Mesenchymal stem cell (in vitro differentiated cells and primary cell): ENCODE data around the gene AKAP6.

Source experiments
- DNase-seq: peaks from one replicate; pipeline ENCODE4 v3.0.0-alpha.2; 2013
- H2AFZ ChIP-seq: one replicate; pipeline ENCODE4 v1.6.1; 2013; ENCODE audit warnings: low read depth, mild to moderate bottlenecking, control low read depth, inconsistent platforms, low read length, moderate library complexity
- H2AK5ac ChIP-seq: 2 replicates; pipeline ENCODE4 v1.6.1; 2013; ENCODE audit warnings: low read length, moderate library complexity, mild to moderate bottlenecking, inconsistent platforms; ENCODE audit not compliant: severe bottlenecking
- H2BK120ac ChIP-seq: one replicate; pipeline ENCODE4 v1.6.1; 2013; ENCODE audit warnings: low read depth, mild to moderate bottlenecking, inconsistent platforms, low read length, moderate library complexity
- H2BK12ac ChIP-seq, 2 experiments: one replicate each; pipeline ENCODE4 v1.6.1; 2013; ENCODE audit warnings: inconsistent platforms in 2 of 2, low read length in 2 of 2, mild to moderate bottlenecking in 2 of 2, moderate library complexity in 2 of 2, control low read depth in 1 of 2
- H2BK15ac ChIP-seq: one replicate; pipeline ENCODE4 v1.6.1; 2013; ENCODE audit warnings: mild to moderate bottlenecking, low read depth, inconsistent platforms; ENCODE audit not compliant: poor library complexity, severe bottlenecking
- H2BK5ac ChIP-seq: 2 replicates; pipeline ENCODE4 v1.6.1; 2013; ENCODE audit warnings: low read depth, mild to moderate bottlenecking, low read length, control low read depth, inconsistent platforms; ENCODE audit not compliant: poor library complexity, severe bottlenecking
- H3K14ac ChIP-seq, 2 experiments: one replicate each; pipeline ENCODE4 v1.6.1; 2013; ENCODE audit warnings: inconsistent platforms in 2 of 2, low read length in 2 of 2, control low read depth in 1 of 2, mild to moderate bottlenecking in 1 of 2, moderate library complexity in 1 of 2
- H3K18ac ChIP-seq, 2 experiments: one replicate each; pipeline ENCODE4 v1.6.1; 2013; ENCODE audit warnings: inconsistent platforms in 2 of 2, low read length in 2 of 2, control low read depth in 1 of 2, low read depth in 1 of 2, mild to moderate bottlenecking in 1 of 2
- H3K23ac ChIP-seq, 2 experiments: one replicate each; pipeline ENCODE4 v1.6.1; 2013; ENCODE audit warnings: inconsistent platforms in 2 of 2, low read length in 2 of 2, mild to moderate bottlenecking in 2 of 2, moderate library complexity in 2 of 2, control low read depth in 1 of 2
- H3K27ac ChIP-seq: 2 replicates; pipeline ENCODE4 v1.5.1; 2013; ENCODE audit warnings: mild to moderate bottlenecking, moderate library complexity, low read length, control low read depth, inconsistent platforms; ENCODE audit not compliant: poor library complexity, severe bottlenecking
- H3K27me3 ChIP-seq, 2 experiments: 2 replicates each; pipeline versions ENCODE4 v1.6.1 to v1.7.0; 2013; ENCODE audit warnings: low read length in 2 of 2, mild to moderate bottlenecking in 2 of 2, moderate library complexity in 2 of 2, control low read depth in 1 of 2, inconsistent platforms in 1 of 2; ENCODE audit not compliant: control insufficient read depth in 1 of 2, insufficient read depth in 1 of 2
- H3K36me3 ChIP-seq, 2 experiments: 2 replicates each; pipeline versions ENCODE4 v1.6.1 to v1.7.0; 2013; ENCODE audit warnings: low read length in 2 of 2, control low read depth in 1 of 2, inconsistent platforms in 1 of 2, low read depth in 1 of 2, mild to moderate bottlenecking in 1 of 2; ENCODE audit not compliant: insufficient read depth in 2 of 2, control insufficient read depth in 1 of 2
- H3K4ac ChIP-seq, 2 experiments: one replicate each; pipeline ENCODE4 v1.6.1; 2013; ENCODE audit warnings: inconsistent platforms in 2 of 2, low read length in 2 of 2, mild to moderate bottlenecking in 2 of 2, moderate library complexity in 2 of 2, control low read depth in 1 of 2, low read depth in 1 of 2
- H3K4me1 ChIP-seq: 2 replicates; pipeline ENCODE4 v1.6.1; 2013; ENCODE audit warnings: low read depth, low read length, control low read depth; ENCODE audit not compliant: control insufficient read depth, insufficient read depth
- H3K4me2 ChIP-seq: 2 replicates; pipeline ENCODE4 v1.6.1; 2013; ENCODE audit warnings: low read length, mild to moderate bottlenecking, inconsistent platforms; ENCODE audit not compliant: poor library complexity, severe bottlenecking
- H3K4me3 ChIP-seq, 2 experiments: 2 replicates each; pipeline versions ENCODE4 v1.5.1 to v1.7.0; 2013; ENCODE audit warnings: low read length in 2 of 2, mild to moderate bottlenecking in 2 of 2, control low read depth in 1 of 2, low read depth in 1 of 2; ENCODE audit not compliant: insufficient read depth in 1 of 2
- H3K79me1 ChIP-seq: replicated peaks from 2 replicates; pipeline ENCODE4 v1.6.1; 2013; ENCODE audit warnings: mild to moderate bottlenecking, control low read depth, low read length, inconsistent platforms; ENCODE audit not compliant: poor library complexity, severe bottlenecking
- H3K9ac ChIP-seq: 2 replicates; pipeline ENCODE4 v1.7.0; 2013; ENCODE audit warnings: mild to moderate bottlenecking, low read length, moderate library complexity
- H3K9me3 ChIP-seq: 2 replicates; pipeline ENCODE4 v1.7.0; 2013; ENCODE audit warnings: mild to moderate bottlenecking, low read length; ENCODE audit not compliant: control insufficient read depth
- H4K8ac ChIP-seq: one replicate; pipeline ENCODE4 v1.6.1; 2013; ENCODE audit warnings: inconsistent platforms, mild to moderate bottlenecking, low read length, moderate library complexity
- H4K91ac ChIP-seq: one replicate; pipeline ENCODE4 v1.6.1; 2013; ENCODE audit warnings: mild to moderate bottlenecking, low read length, inconsistent platforms
- WGBS: methylation state at CpG from one replicate; pipeline ENCODE4 v1.1.7; 2013; ENCODE audit warnings: mixed read lengths; 5-methylcytosine and 5-hydroxymethylcytosine counted together

Gene AKAP6

GRCh38 chr14:32534145-32534544 is 205.0 kb downstream of the AKAP6 start:
- Histone ChIP-seq H3K9me3 (no peaks in the 10 kb centered on the region), H2BK120ac (no peak overlapping the region), H3K4me1 (no peaks in the 10 kb centered on the region), H3K4me2 (no peak overlapping the region), H3K23ac (no peak overlapping the region), H3K9ac (no peak overlapping the region), H3K4ac (no peak overlapping the region), H3K36me3 (no peaks in the 10 kb centered on the region), H2BK12ac (no peak overlapping the region), H3K79me1 (no peaks in the 10 kb centered on the region), H3K18ac (no peak overlapping the region), H2AK5ac (no peak overlapping the region), H4K8ac (no peak overlapping the region), H2BK15ac (no peak overlapping the region), H3K27me3 (peaks cover 0 to 19% of the 10 kb centered on the region in 2 experiments), H2BK5ac (no peak overlapping the region), H3K4me3 (no peak overlapping the region), H3K27ac (no peak overlapping the region), H3K14ac (no peak overlapping the region), H4K91ac (no peak overlapping the region), H2AFZ (no peak overlapping the region)
- WGBS, result 64% methylated on average over 3 of the region's 3 CpGs
- no peak for DNase-seq

- H3K9ac ChIP-seq, result no peak overlapping the region
- no peak overlapping the region for H3K27ac ChIP-seq
- no peaks in the 10 kb centered on the region for H3K79me1 ChIP-seq
- H3K18ac ChIP-seq, result no peak overlapping the region
- H3K9me3 ChIP-seq, result no peaks in the 10 kb centered on the region
- no peak overlapping the region for H2AK5ac ChIP-seq
- no peaks in the 10 kb centered on the region for H3K4me1 ChIP-seq
- peaks cover 0 to 9% of the 10 kb centered on the region in 2 experiments for H3K27me3 ChIP-seq
- no peak overlapping the region for H3K14ac ChIP-seq
- no peak overlapping the region for H2AFZ ChIP-seq
- 97% methylated on average over 2 of the region's 2 CpGs for WGBS
- H4K91ac ChIP-seq, result no peak overlapping the region
- no peak overlapping the region for H2BK12ac ChIP-seq
- H3K4me2 ChIP-seq, result no peak overlapping the region
- H3K4me3 ChIP-seq, result no peak overlapping the region
- H3K23ac ChIP-seq, result no peak overlapping the region
- no peaks in the 10 kb centered on the region for H3K36me3 ChIP-seq
- no peak overlapping the region for H3K4ac ChIP-seq
- no peak overlapping the region for H4K8ac ChIP-seq
- H2BK5ac ChIP-seq, result no peak overlapping the region
- no peak overlapping the region for H2BK120ac ChIP-seq
- DNase-seq, result no peak
- no peak overlapping the region for H2BK15ac ChIP-seq
Observed at GRCh38 chr14:32536175-32536574, 207.1 kb downstream of the AKAP6 start.

DNA sequence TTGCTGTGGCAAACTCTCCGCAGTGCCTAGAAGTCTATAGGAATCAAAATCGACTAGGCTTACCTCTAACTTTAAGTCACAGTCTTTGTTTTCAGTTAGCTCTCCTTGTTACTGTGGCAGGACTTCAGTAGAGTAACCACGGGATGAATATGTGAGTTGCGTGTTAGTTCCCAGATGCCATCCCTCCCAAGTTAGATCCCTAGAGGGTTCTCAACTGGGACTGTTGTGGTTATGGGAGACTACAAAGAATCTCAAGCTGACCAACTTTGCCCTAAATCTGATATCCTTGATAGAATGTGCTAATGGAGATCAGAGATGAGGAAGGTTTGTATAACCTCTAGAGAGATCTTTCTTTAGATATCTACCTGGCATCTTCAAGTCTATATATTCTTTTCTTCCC is 208.1 kb downstream of the AKAP6 start:
- 91% methylated on average over 4 of the region's 4 CpGs for WGBS
- H3K18ac ChIP-seq, result no peak overlapping the region
- no peaks in the 10 kb centered on the region for H3K9me3 ChIP-seq
- no peaks in the 10 kb centered on the region for H3K4me1 ChIP-seq
- H2AK5ac ChIP-seq, result no peak overlapping the region
- no peak for DNase-seq
- H3K36me3 ChIP-seq, result no peaks in the 10 kb centered on the region
- H2BK15ac ChIP-seq, result no peak overlapping the region
- H4K91ac ChIP-seq, result no peak overlapping the region
- H3K4ac ChIP-seq, result no peak overlapping the region
- no peaks in the 10 kb centered on the region for H3K79me1 ChIP-seq
- peaks cover 0 to 9% of the 10 kb centered on the region in 2 experiments for H3K27me3 ChIP-seq
- H2BK120ac ChIP-seq, result no peak overlapping the region
- H2BK12ac ChIP-seq, result no peak overlapping the region
- H3K14ac ChIP-seq, result no peak overlapping the region
- no peak overlapping the region for H3K4me2 ChIP-seq
- H4K8ac ChIP-seq, result no peak overlapping the region
- H3K23ac ChIP-seq, result no peak overlapping the region
- no peak overlapping the region for H3K9ac ChIP-seq
- H3K4me3 ChIP-seq, result no peak overlapping the region
- H2BK5ac ChIP-seq, result no peak overlapping the region
- no peak overlapping the region for H2AFZ ChIP-seq
- no peak overlapping the region for H3K27ac ChIP-seq

DNA sequence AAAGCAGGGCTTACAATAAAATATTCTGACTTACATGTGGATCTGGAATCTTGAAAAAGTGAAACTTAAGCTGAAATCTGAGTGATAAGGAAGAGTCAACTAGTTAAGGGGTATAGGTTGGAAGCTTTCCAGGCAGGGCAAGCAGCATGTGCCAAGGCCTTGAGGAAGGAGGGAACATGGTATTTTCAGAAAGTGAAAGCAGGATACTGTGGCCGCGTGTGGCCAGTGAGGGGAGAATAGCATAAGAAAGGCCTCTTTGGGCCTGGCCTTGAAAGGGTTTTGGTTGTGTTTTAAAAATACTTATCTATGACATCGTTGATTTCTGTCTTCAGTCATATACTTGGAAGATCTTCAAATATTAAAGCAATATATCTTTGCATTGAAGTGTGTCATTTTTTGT is 213.4 kb downstream of the AKAP6 start:
- no peak overlapping the region for H3K4ac ChIP-seq
- H2AK5ac ChIP-seq, result no peak overlapping the region
- H3K27me3 ChIP-seq, result peaks cover 0 to 6% of the 10 kb centered on the region in 2 experiments
- H3K4me1 ChIP-seq, result no peaks in the 10 kb centered on the region
- no peak overlapping the region for H2BK12ac ChIP-seq
- no peak overlapping the region for H4K8ac ChIP-seq
- H2BK120ac ChIP-seq, result no peak overlapping the region
- no peak overlapping the region for H3K27ac ChIP-seq
- no peak for DNase-seq
- no peak overlapping the region for H3K4me2 ChIP-seq
- no peak overlapping the region for H4K91ac ChIP-seq
- no peaks in the 10 kb centered on the region for H3K79me1 ChIP-seq
- no peak overlapping the region for H3K4me3 ChIP-seq
- no peak overlapping the region for H3K9ac ChIP-seq
- H3K14ac ChIP-seq, result no peak overlapping the region
- 100% methylated on average over 2 of the region's 3 CpGs for WGBS
- no peaks in the 10 kb centered on the region for H3K36me3 ChIP-seq
- H3K23ac ChIP-seq, result no peak overlapping the region
- no peak overlapping the region for H3K18ac ChIP-seq
- H2BK5ac ChIP-seq, result no peak overlapping the region
- no peak overlapping the region for H2BK15ac ChIP-seq
- H3K9me3 ChIP-seq, result no peaks in the 10 kb centered on the region
- no peak overlapping the region for H2AFZ ChIP-seq
